Activated CD8-positive, alpha-beta T cell treated with anti-CD3 and anti-CD28 coated beads for 36 hours (primary cell): ENCODE measurements around the gene RNASEH2B. TPM values are rescaled to one million over a fixed set of nuclear protein-coding genes. Genes with fewer than 3 reads are reported as not detected.

Experiments
- ATAC-seq: fragments of 200-7000 bp; cut with Tn5 transposase; one replicate; pipeline ENCODE4 v1.10.0; 2021; ENCODE audit warnings: mild to moderate bottlenecking, moderate library complexity
- CTCF ChIA-PET: fragments of 350-600 bp; sonication (Branson Sonifier 250); formaldehyde crosslinking; loops from one replicate; lab custom pipeline; 2021; ENCODE audit warnings: antibody characterized with exemption; lab: Charles Lee
- POLR2A ChIA-PET: fragments of 350-600 bp; sonication (Branson Sonifier 250); formaldehyde crosslinking; loops from one replicate; lab custom pipeline; 2021; ENCODE audit warnings: antibody characterized with exemption; lab: Charles Lee
- DNase-seq: peaks from one replicate; pipeline ENCODE4 v3.0.0-alpha.2; 2020
- H3K27ac Mint-ChIP-seq: one replicate; pipeline ENCODE4 v1.8.0; 2021; ENCODE audit warnings: mild to moderate bottlenecking, mixed read lengths
- H3K27me3 Mint-ChIP-seq: one replicate; pipeline ENCODE4 v1.8.0; 2021; ENCODE audit warnings: mixed read lengths
- H3K36me3 Mint-ChIP-seq: one replicate; pipeline ENCODE4 v1.8.0; 2021; ENCODE audit warnings: low read depth, mixed read lengths
- H3K4me1 Mint-ChIP-seq: one replicate; pipeline ENCODE4 v1.8.0; 2021; ENCODE audit warnings: low read depth, mixed read lengths
- H3K4me3 Mint-ChIP-seq: one replicate; pipeline ENCODE4 v1.8.0; 2021; ENCODE audit warnings: mild to moderate bottlenecking, moderate library complexity, mixed read lengths
- H3K9me3 Mint-ChIP-seq: one replicate; pipeline ENCODE4 v1.8.0; 2021; ENCODE audit warnings: mixed read lengths
- CTCF ChIP-seq: fragments of 200-600 bp; IDR thresholded peaks from one replicate; pipeline ENCODE4 v1.8.0; 2022; ENCODE audit warnings: antibody characterized with exemption, mild to moderate bottlenecking
- intact Hi-C: fragments of 100-400 bp; cut with micrococcal nuclease; formaldehyde crosslinking; loops from one replicate; pipeline ENCODE4 v1.10.0; 2022
- total RNA-seq, 2 experiments: library from RNA; stranded (reverse); gene quantifications; one replicate each; pipeline ENCODE4 v1.2.3, GENCODE V29; 2021

The RNASEH2B gene
- total RNA-seq, 2 experiments from 2014 or later: 63.5 to 69.4 TPM

- ChIA-PET CTCF (interaction anchor here (1.0 to 1.4 kb wide), 2 partner anchors 20 to 61 kb away, joined by 3 read pairs; no protein-coding TSS in a partner anchor), POLR2A (no interaction called here)
- peaks cover 11% of the 10 kb centered on the region for H3K4me1 Mint-ChIP-seq
- no peak overlapping the region for H3K4me3 Mint-ChIP-seq
- DNase-seq: no peak
- ATAC-seq: no peak
- TF ChIP-seq CTCF: no peak
- peaks cover 49% of the 10 kb centered on the region for H3K36me3 Mint-ChIP-seq
- no peak overlapping the region for H3K27ac Mint-ChIP-seq
- intact Hi-C loops: no loop called here
- H3K27me3 Mint-ChIP-seq: no peaks in the 10 kb centered on the region
- no peaks in the 10 kb centered on the region for H3K9me3 Mint-ChIP-seq
These were observed 22.5 kb downstream of the RNASEH2B start for GRCh38 chr13:50932091-50932490.

GRCh38 chr13:50934735-50935435, 25.3 kb downstream of the RNASEH2B start:
- Mint-ChIP-seq H3K4me1 (no peaks in the 10 kb centered on the region), H3K9me3 (peaks cover 1% of the 10 kb centered on the region), H3K4me3 (no peak overlapping the region), H3K36me3 (peaks cover 53% of the 10 kb centered on the region), H3K27me3 (no peaks in the 10 kb centered on the region), H3K27ac (no peak overlapping the region)
- DNase-seq (no peak), ATAC-seq (no peak)
- intact Hi-C loops: no loop called here
- ChIA-PET POLR2A (no interaction called here), CTCF (no interaction called here)
- no peak for TF ChIP-seq CTCF

GRCh38 chr13:50936679-50937078, 27.1 kb downstream of the RNASEH2B start:
- Mint-ChIP-seq H3K36me3 (peaks cover 52% of the 10 kb centered on the region), H3K27me3 (no peaks in the 10 kb centered on the region), H3K4me3 (no peak overlapping the region), H3K27ac (no peak overlapping the region), H3K4me1 (no peaks in the 10 kb centered on the region), H3K9me3 (peaks cover 1% of the 10 kb centered on the region)
- ATAC-seq (no peak), DNase-seq (no peak)
- CTCF ChIA-PET: no interaction called here
- POLR2A ChIA-PET: no interaction called here
- no peak for TF ChIP-seq CTCF
- intact Hi-C loops: no loop called here

- H3K4me1 Mint-ChIP-seq: peaks cover 10% of the 10 kb centered on the region
- POLR2A ChIA-PET: no interaction called here
- H3K9me3 Mint-ChIP-seq: peaks cover 1% of the 10 kb centered on the region
- DNase-seq (no peak), ATAC-seq (no peak)
- H3K27me3 Mint-ChIP-seq: no peaks in the 10 kb centered on the region
- H3K4me3 Mint-ChIP-seq: no peak overlapping the region
- TF ChIP-seq CTCF: no peak
- CTCF ChIA-PET: interaction anchor here (1.0 kb wide), 1 partner anchor 28 kb away, joined by 3 read pairs; no protein-coding TSS in a partner anchor
- H3K36me3 Mint-ChIP-seq: peaks cover 50% of the 10 kb centered on the region
- H3K27ac Mint-ChIP-seq: no peak overlapping the region
- intact Hi-C loops: no loop called here
These were observed 30.9 kb downstream of the RNASEH2B start for GRCh38 chr13:50940509-50940908.

- DNase-seq (no peak), ATAC-seq (no peak)
- Mint-ChIP-seq H3K27me3 (no peaks in the 10 kb centered on the region), H3K9me3 (peaks cover 1% of the 10 kb centered on the region), H3K36me3 (peaks cover 43% of the 10 kb centered on the region), H3K4me1 (peaks cover 10% of the 10 kb centered on the region), H3K4me3 (no peak overlapping the region), H3K27ac (no peak overlapping the region)
- CTCF ChIA-PET: no interaction called here
- intact Hi-C loops: no loop called here
- POLR2A ChIA-PET: no interaction called here
- TF ChIP-seq CTCF: no peak
These were observed 31.6 kb downstream of the RNASEH2B start for GRCh38 chr13:50941146-50941545.
